GM18499 (cell line): Measurements from ENCODE around the gene USF2.

Experiments
- ATAC-seq: cut with Tn5 transposase; IDR thresholded peaks from one replicate; pipeline ENCODE4 v1.9.1; 2021; ENCODE audit warnings: moderate number of reproducible peaks; ENCODE audit not compliant: insufficient read depth, unreplicated experiment

The USF2 gene

DNA sequence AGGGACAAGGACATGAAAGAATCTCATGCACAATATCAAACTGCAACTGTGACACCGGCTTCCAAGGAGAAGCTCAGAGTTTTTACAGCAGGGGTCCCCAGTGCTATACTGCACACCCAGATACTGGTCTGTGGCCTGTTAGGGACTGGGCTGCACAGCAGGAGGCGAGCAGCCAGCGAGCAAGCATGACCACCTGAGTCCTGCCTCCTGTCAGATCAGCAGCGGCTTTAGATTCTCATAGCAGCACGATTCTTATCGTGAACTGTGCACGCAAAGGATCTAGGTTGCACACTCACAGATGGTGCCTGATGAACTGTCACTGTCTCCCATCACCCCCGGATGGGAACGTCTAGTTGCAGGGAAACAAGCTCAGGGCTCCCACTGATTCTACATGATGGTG, 47.1 kb downstream of the USF2 start:
- ATAC-seq: no peak

DNA sequence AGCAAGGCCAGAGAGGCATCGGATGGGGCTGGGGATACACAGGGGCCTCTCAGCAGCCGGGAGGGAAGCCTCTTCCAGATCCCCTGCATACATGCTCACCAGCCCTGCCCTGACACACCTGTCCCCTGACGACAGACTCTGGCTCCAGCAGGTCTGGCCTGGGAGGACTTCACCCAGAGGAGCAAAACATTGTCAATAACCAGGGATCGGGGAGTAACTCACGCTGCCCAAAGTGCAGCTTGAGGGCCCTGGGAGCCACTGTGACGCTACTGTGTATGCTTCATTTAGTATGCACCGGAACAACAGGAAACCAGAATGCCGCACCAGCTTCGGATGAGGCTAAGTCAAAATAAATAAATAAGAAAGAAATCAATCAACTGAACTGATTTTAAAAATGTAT, 47.8 kb downstream of the USF2 start:
- ATAC-seq: no peak

DNA sequence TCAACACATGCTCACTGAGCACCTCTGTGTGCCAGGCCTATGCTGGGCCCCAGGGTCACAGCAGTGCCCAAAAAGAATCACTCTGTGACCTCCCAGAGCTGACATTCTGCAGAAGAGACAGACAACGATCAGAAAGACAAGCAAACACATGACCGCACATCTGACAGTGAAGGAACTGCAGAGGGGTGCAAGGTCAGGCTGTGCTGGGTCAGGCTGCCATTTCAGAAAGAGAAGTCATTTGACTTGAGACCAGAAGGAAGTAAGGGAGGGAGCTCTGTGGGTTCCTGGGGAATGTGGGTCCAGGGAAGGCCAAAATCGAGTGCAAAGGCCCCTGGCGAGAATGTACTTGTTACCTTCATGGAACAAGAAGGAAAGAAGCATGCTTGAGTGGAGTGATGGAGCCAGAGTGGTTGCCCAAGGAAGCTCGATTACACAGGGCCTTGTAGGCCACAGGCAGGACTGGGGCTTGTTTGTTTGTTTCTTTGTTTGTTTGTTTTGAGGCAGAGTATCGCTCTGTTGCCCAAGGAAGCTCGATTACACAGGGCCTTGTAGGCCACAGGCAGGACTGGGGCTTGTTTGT, 48.8 kb downstream of the USF2 start:
- ATAC-seq: no peak

DNA sequence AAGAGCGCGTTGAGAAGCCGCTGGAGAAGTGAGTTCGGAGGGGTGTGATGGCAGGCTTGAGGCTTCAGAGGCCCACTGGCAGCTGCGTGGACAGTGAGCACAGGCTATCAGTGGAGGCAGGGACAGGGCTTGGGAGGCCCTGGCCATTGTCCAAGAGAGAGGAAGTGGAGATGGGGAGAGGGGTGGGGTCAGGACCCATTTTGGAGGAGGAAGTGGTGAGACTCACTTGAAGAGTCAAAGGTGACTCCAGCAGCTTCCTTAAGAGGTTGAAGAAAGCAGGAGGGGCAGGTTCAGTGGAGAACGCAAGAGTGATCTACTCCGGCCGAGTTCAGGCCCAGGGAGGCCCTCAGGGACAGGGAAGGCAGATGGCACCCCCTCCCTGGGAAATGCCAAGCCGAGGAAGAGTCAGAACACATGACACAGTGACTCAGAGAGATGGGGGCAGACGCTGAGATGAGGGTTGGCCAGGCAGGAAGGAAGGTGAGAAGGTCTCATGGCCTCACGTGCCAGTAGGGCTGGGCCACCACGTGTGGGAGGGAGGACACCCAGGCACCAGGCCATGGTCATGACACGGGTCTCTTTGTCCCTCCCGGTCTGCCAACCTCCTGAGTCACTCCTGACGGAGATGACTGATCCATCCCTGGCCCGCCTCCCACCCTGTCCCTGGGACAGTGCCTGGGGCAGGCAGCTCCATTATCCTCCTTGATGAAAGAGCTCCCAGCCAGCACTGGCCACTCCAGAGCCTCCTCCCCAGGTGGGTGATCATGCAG, 50.1 kb downstream of the USF2 start:
- no peak for ATAC-seq

DNA sequence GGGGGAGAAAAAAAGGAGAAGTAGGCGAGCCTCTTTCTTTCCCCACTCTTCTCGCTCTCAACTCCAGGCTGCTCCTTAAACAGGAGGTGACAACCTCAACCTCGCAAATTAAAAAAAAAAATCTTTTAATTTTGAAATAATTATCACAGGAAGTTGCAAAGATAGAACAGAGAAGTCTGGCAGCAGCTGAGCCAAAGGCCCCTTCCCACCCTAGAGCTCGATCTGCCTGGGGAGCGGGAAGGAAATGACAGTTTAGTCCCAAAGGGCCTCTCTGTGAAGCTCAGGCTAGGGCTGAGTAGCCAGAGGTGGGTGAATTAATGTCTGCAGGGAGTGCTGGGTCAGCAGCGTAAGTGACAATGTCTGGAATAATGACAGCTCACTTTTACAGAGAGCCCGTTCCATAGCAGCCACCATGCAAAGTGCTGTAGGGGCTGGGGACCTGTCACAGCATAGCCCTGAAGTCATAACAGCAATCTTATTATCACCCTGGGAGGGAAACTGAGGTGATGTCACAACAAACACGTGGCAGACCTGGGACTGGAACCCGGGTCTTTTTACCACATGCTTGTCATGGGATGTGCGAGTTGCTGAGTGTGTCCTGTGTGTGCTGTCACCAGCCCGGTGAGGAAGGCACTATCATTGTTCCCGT, 51.4 kb downstream of the USF2 start:
- ATAC-seq: no peak

DNA sequence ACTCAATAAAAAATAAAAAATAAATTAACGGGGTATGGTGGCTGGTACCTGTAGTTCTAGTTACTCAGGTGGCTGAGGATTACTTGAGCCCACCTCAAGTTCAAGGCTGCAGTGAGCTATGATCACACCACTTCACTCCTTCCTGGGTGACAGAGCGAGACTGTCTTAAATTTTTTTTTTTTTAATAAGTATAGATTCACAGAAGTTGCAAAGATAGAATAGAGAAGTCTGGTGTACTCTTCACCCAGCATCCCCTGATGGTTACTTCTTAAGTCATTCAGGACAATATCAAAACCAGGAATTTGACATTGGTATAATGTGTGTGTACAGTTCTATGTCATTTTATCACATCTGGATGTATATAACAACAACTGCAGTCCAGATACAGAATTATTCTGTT, 52.5 kb downstream of the USF2 start:
- ATAC-seq: no peak

DNA sequence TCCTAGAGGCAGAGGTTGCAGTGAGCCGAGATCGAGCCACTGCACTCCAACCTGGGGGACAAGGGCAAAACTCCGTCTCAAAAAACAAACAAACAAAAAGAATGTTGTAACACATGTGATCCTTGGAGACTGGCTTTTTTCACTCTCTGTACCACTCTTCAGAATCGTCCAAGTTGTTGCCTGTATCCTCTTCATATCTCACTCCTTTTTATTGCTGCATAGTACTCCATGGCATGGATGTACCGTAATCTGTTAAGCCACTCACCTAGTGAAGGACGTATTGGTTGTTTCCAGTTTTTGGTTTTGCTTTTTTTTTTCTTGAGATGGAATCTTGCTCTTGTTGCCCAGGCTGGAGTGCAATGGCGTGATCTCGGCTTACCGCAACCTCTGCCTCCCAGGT, 53.3 kb downstream of the USF2 start:
- ATAC-seq: no peak

DNA sequence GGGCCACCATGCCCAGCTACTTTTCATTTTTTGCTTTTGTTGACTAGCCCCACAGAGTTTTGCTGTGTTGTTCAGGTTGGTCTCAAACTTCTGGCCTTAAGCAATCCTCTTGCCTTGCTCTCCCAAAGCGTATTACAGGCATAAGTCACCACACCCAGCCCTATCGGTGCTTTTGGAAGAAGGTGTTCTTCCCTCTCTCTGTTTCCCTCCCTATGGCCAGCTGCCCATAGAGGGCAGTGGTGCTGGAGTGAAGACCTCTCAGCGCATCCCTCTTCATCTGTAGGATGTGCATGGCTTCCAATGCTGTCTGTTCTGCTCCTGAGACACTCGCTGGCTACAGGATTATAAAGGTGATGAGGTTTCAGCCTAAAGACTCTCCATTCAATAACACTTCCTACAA, 58.9 kb downstream of the USF2 start:
- no peak for ATAC-seq

DNA sequence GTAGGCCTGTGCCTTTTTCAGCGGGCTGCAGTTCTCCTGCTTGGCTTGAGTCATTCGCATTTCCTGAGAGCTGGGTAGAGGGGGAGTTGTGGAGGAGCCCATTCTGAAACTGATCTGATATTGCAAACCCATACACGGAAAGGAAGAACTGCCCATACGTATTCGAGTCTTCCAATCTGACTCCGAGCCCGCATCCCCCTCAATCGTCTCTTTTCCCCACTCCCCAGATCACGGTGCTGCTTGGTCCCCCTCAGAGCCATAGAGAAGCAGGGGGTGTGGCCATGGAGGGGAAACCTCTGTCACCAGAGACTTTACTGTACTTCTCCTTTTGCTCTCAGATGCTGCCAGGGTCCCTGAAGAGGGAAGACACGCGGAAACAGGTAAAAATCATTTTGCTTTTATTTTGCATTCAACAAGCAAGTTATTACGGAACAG, 60.1 kb downstream of the USF2 start, which contains the start of gene CD22:
Gene CD22, plus strand, starts transcription at position 337 of the 435 bp plus-strand sequence. CDS start 2,854 bp downstream, outside the sequence.
- ATAC-seq: no peak

DNA sequence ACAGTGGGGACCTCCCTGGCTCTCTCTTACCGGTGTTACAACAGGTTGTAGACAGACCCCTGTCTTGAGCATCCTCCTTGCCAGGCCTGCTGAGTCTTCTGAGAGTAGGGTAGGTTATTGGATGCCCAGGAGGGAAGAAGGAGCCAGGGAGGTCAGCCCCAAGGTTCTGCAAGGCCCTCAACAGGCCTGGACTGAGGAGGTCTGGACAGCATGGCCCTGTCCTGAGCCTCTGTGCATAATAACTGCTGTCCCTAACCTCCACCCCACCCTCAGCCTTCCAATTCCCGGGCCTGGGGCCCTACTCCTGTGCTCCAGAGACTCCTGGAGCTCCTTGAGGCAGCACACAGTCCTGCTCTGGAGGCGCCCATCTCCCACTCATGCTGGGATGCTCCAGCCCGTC, 60.6 kb downstream of the USF2 start:
- no peak for ATAC-seq
